DOHH2 (cell line): ENCODE results near the gene CYP2W1.

ENCODE experiments used
- EZH2phosphoT487 ChIP-seq: fragments of 200-600 bp; sonication (generic); IDR thresholded peaks from 2 replicates; pipeline ENCODE4 v1.6.1; 2017; ENCODE audit warnings: borderline replicate concordance, mild to moderate bottlenecking, antibody characterized with exemption, low read length, moderate library complexity, mixed read lengths
- TF ChIP-seq, protein P1 (sequence below): fragments of 200-600 bp; sonication (generic); IDR thresholded peaks from one replicate; pipeline ENCODE4 v1.5.1; 2014; ENCODE audit warnings: antibody characterized with exemption, mild to moderate bottlenecking, low read depth, low read length; ENCODE audit not compliant: poor library complexity, severe bottlenecking

DNA sequence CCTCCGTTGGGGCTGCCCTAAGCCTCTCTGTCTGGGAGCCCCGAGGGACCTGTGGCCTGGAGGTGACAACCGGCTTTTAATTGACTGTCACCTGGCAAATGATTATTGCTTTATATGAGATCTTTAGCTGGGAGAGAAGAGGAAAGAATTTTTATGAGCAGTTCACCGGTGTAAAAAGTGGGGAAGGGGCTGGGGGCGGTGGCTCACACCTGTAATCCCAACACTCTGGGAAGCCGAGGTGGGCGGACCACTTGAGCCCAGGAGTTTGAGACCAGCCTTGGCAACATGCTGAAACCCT lies 5.0 kb upstream of the CYP2W1 start:
- TF ChIP-seq, protein P1, sequence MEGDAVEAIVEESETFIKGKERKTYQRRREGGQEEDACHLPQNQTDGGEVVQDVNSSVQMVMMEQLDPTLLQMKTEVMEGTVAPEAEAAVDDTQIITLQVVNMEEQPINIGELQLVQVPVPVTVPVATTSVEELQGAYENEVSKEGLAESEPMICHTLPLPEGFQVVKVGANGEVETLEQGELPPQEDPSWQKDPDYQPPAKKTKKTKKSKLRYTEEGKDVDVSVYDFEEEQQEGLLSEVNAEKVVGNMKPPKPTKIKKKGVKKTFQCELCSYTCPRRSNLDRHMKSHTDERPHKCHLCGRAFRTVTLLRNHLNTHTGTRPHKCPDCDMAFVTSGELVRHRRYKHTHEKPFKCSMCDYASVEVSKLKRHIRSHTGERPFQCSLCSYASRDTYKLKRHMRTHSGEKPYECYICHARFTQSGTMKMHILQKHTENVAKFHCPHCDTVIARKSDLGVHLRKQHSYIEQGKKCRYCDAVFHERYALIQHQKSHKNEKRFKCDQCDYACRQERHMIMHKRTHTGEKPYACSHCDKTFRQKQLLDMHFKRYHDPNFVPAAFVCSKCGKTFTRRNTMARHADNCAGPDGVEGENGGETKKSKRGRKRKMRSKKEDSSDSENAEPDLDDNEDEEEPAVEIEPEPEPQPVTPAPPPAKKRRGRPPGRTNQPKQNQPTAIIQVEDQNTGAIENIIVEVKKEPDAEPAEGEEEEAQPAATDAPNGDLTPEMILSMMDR, result no peak
- TF ChIP-seq EZH2phosphoT487, result no peak
